PC-3 (cell line): ENCODE measurements around the gene TM9SF1. TPM values are rescaled to one million over a fixed set of nuclear protein-coding genes. Genes with fewer than 3 reads are reported as not detected.

Experiments
- ATAC-seq: fragments of 200-7000 bp; cut with Tn5 transposase; 2 replicates; pipeline ENCODE4 v1.9.1; 2020; ENCODE audit warnings: mild to moderate bottlenecking, moderate library complexity
- BruUV-seq: library from RNA; stranded (reverse); fragments of 400-500 nt; replicated peaks from 2 replicates; lab custom pipeline; 2021; lab: Mats Ljungman, UMichigan
- CTCF ChIA-PET: fragments of 300-600 bp; sonication (Branson Sonifier 250); formaldehyde crosslinking; loops from one replicate; lab custom pipeline; 2022; ENCODE audit warnings: antibody characterized with exemption; lab: Charles Lee
- POLR2A ChIA-PET: fragments of 300-600 bp; sonication (Branson Sonifier 250); formaldehyde crosslinking; loops from one replicate; lab custom pipeline; 2022; ENCODE audit warnings: antibody characterized with exemption; ENCODE audit not compliant: unreplicated experiment; lab: Charles Lee
- DNase-seq: peaks from one replicate; pipeline ENCODE4 v3.0.0-alpha.2; 2015
- H2AFZ ChIP-seq: fragments of 300-600 bp; sonication (generic); 2 replicates; pipeline ENCODE4 v1.6.0; 2016; ENCODE audit warnings: antibody characterized with exemption, low read length
- H3F3A ChIP-seq: fragments of 300-600 bp; sonication (generic); one replicate; pipeline ENCODE4 v1.6.0; 2017; ENCODE audit warnings: antibody characterized with exemption, low read length, control low read depth, mild to moderate bottlenecking; ENCODE audit not compliant: unreplicated experiment
- H3K27ac ChIP-seq: fragments of 300-600 bp; sonication (generic); 2 replicates; pipeline ENCODE4 v1.5.1; 2016; ENCODE audit warnings: mild to moderate bottlenecking, low read length
- H3K27me3 ChIP-seq: fragments of 300-600 bp; sonication (generic); 2 replicates; pipeline ENCODE4 v1.6.1; 2016; ENCODE audit warnings: low read length, mixed read lengths
- H3K36me3 ChIP-seq: fragments of 300-600 bp; sonication (generic); 2 replicates; pipeline ENCODE4 v1.6.1; 2016; ENCODE audit warnings: low read depth, mixed run types, low read length, mixed read lengths
- H3K4me1 ChIP-seq: fragments of 300-600 bp; sonication (generic); 2 replicates; pipeline ENCODE4 v1.5.1; 2016; ENCODE audit warnings: low read length; ENCODE audit not compliant: insufficient read depth
- H3K4me2 ChIP-seq: fragments of 300-600 bp; sonication (generic); 2 replicates; pipeline ENCODE4 v1.6.0; 2016; ENCODE audit warnings: low read length
- H3K4me3 ChIP-seq: fragments of 300-600 bp; sonication (generic); 2 replicates; pipeline ENCODE4 v1.5.1; 2016; ENCODE audit warnings: mild to moderate bottlenecking, low read length, mixed read lengths
- H3K79me2 ChIP-seq: fragments of 300-600 bp; sonication (generic); 2 replicates; pipeline ENCODE4 v1.6.1; 2017; ENCODE audit warnings: low read length, mixed read lengths
- H3K9ac ChIP-seq: fragments of 300-600 bp; sonication (generic); 2 replicates; pipeline ENCODE4 v1.6.0; 2016; ENCODE audit warnings: mild to moderate bottlenecking, low read length
- H3K9me2 ChIP-seq: fragments of 300-600 bp; sonication (generic); replicated peaks from 2 replicates; pipeline ENCODE4 v1.6.1; 2016; ENCODE audit warnings: mixed run types, low read length, mixed read lengths
- H3K9me3 ChIP-seq: fragments of 300-600 bp; sonication (generic); 2 replicates; pipeline ENCODE4 v1.6.1; 2016; ENCODE audit warnings: low read length, mixed read lengths
- H4K20me1 ChIP-seq: fragments of 300-600 bp; sonication (generic); 2 replicates; pipeline ENCODE4 v1.6.1; 2016; ENCODE audit warnings: low read length, mixed read lengths
- CTCF ChIP-seq: fragments of 300-600 bp; sonication (generic); conservative IDR thresholded peaks from 2 replicates; pipeline ENCODE4 v1.5.1; 2017; ENCODE audit warnings: antibody characterized with exemption, low read depth, mild to moderate bottlenecking, low read length
- EZH2 ChIP-seq: fragments of 300-600 bp; sonication (generic); IDR thresholded peaks from one replicate; pipeline ENCODE4 v1.6.1; 2017; ENCODE audit warnings: antibody characterized with exemption, mild to moderate bottlenecking, low read length; ENCODE audit not compliant: unreplicated experiment
- EZH2phosphoT487 ChIP-seq: fragments of 300-600 bp; sonication (generic); IDR thresholded peaks from 2 replicates; pipeline ENCODE4 v1.6.1; 2018; ENCODE audit warnings: mild to moderate bottlenecking, antibody characterized with exemption, low read length, borderline replicate concordance
- intact Hi-C: fragments of 100-400 bp; cut with micrococcal nuclease; formaldehyde crosslinking; loops from 2 replicates; pipeline ENCODE4 v1.9.0; 2023
- total RNA-seq: library from RNA; depleted of rRNA; stranded (reverse); fragments of >200 nt; gene quantifications from 2 replicates; pipeline ENCODE4 v1.2.3, GENCODE V29; 2014

TM9SF1 gene
- total RNA-seq, 1 experiment from 2014 or later: 52.1 TPM

- H3K9ac ChIP-seq: peak within 1 kb of the TSS; percentile 76
- peak within 1 kb of the TSS; percentile 15; the same call in 1 of the 2 replicates for H3K27ac ChIP-seq
- no peaks in the 10 kb centered on the region for H3K9me3 ChIP-seq
- ChIA-PET CTCF (interaction anchor here (0.6 to 1.0 kb wide), 4 partner anchors 27 to 92 kb away, joined by 3 to 9 read pairs (median 4); partner anchors contain the start of genes CIDEB and TINF2), POLR2A (interaction anchor here (0.5 kb wide), 1 partner anchor 27 kb away, joined by 4 read pairs; the partner anchor contains the start of gene TINF2)
- peaks cover 26% of the 10 kb centered on the region for H3K79me2 ChIP-seq
- TF ChIP-seq CTCF: peak; percentile 76
- no peak for TF ChIP-seq EZH2phosphoT487
- peak within 1 kb of the TSS; percentile 81 for H3K4me3 ChIP-seq
- intact Hi-C loops: loop anchor here (2.0 to 5.0 kb wide), 2 partner anchors 17 to 82 kb away; partner anchors contain the start of genes DHRS1, GMPR2, NEDD8 and NOP9
- H4K20me1 ChIP-seq: no peaks in the 10 kb centered on the region
- no peaks in the 10 kb centered on the region for H3K9me2 ChIP-seq
- DNase-seq: peak; percentile 93
- H3K4me2 ChIP-seq: peak within 1 kb of the TSS; percentile 86
- BruUV-seq: TSS peak; percentile 21
- peak within 1 kb of the TSS; percentile 86 for H2AFZ ChIP-seq
- H3F3A ChIP-seq: peaks cover 5% of the 10 kb centered on the region
- peak; percentile 79 for ATAC-seq
- peaks cover 11% of the 10 kb centered on the region for H3K4me1 ChIP-seq
- H3K27me3 ChIP-seq: no peaks in the 10 kb centered on the region
- H3K36me3 ChIP-seq: peaks cover 7% of the 10 kb centered on the region; the same call in 1 of the 2 replicates
Observed at GRCh38 chr14:24215495-24216344, 20.5 kb upstream of the TM9SF1 start, which contains the start of gene MDP1. TSS of gene MDP1 (minus strand) at chr14:24216066. CDS start at chr14:24215955, 111 bp downstream.

GRCh38 chr14:24213866-24214662 is 18.8 kb upstream of the TM9SF1 start:
- BruUV-seq: TSS peak; percentile 88
- H3K36me3 ChIP-seq: peaks cover 21% of the 10 kb centered on the region
- intact Hi-C loops: loop anchor here (2.0 kb wide), 1 partner anchor 17 kb away; no protein-coding TSS in a partner anchor

More at GRCh38 chr14:24213866-24214662, 18.8 kb upstream of the TM9SF1 start:
- no peak for ATAC-seq
- ChIA-PET POLR2A (interaction anchor here (0.6 to 1.1 kb wide), 2 partner anchors 28 to 1572 kb away, joined by 3 to 4 read pairs; partner anchors contain the start of gene TINF2), CTCF (interaction anchor here (0.7 to 1.2 kb wide), 3 partner anchors 27 to 82 kb away, joined by 3 to 4 read pairs (median 3); partner anchors contain the start of gene IRF9)
- peak overlapping the region; percentile 95 for H3K9ac ChIP-seq
- peak overlapping the region; percentile 88 for H2AFZ ChIP-seq
- TF ChIP-seq EZH2phosphoT487 (no peak), EZH2 (no peak), CTCF (no peak)
- peaks cover 13% of the 10 kb centered on the region; the same call in 1 of the 2 replicates for H3K79me2 ChIP-seq
- H4K20me1 ChIP-seq: no peaks in the 10 kb centered on the region
- no peaks in the 10 kb centered on the region for H3K9me2 ChIP-seq
- peak overlapping the region; percentile 86 for H3K4me3 ChIP-seq
- peak overlapping the region; percentile 93 for H3K27ac ChIP-seq
- H3K4me2 ChIP-seq: peak overlapping the region; percentile 86
- peaks cover 5% of the 10 kb centered on the region for H3F3A ChIP-seq
- no peaks in the 10 kb centered on the region for H3K9me3 ChIP-seq
- peaks cover 11% of the 10 kb centered on the region for H3K4me1 ChIP-seq
- no peak for DNase-seq
- no peaks in the 10 kb centered on the region for H3K27me3 ChIP-seq
